H1 (cell line): ENCODE measurements around the gene BCL3. TPM values are rescaled to one million over a fixed set of nuclear protein-coding genes. Genes with fewer than 3 reads are reported as not detected.

Experiments used
- CTCF ChIA-PET: fragments of 300-600 bp; sonication (Branson Sonifier 250); formaldehyde crosslinking; loops from one replicate; lab custom pipeline; 2021; ENCODE audit not compliant: partially characterized antibody; lab: Charles Lee
- POLR2A ChIA-PET: fragments of 300-600 bp; sonication (Branson Sonifier 250); formaldehyde crosslinking; loops from one replicate; lab custom pipeline; 2021; ENCODE audit warnings: inconsistent platforms; ENCODE audit not compliant: partially characterized antibody; lab: Charles Lee
- DNase-seq, 2 experiments: peaks; one replicate each; pipeline versions ENCODE4 v3.0.0 to v3.0.0-alpha.2; 2010 to 2022; ENCODE audit warnings: low spot score in 2 of 2, low read depth in 1 of 2, mixed read lengths in 1 of 2
- FAIRE-seq: peaks from 2 replicates; lab custom pipeline; 2011; peaks lifted over from hg19 to GRCh38; lab: Jason Lieb, UNC
- H2AFZ ChIP-seq: 2 replicates; pipeline ENCODE4 v1.8.1; 2012; ENCODE audit warnings: low read length, inconsistent platforms
- H2AK5ac ChIP-seq: 2 replicates; pipeline ENCODE4 v1.6.1; 2013; ENCODE audit warnings: low read depth, low read length
- H2BK120ac ChIP-seq: replicated peaks from 2 replicates; pipeline ENCODE3; 2013; ENCODE audit warnings: low read depth, low read length, inconsistent platforms
- H2BK12ac ChIP-seq: 2 replicates; pipeline ENCODE4 v1.6.1; 2013; ENCODE audit warnings: low read depth, low read length
- H2BK15ac ChIP-seq: 2 replicates; pipeline ENCODE4 v1.6.1; 2013; ENCODE audit warnings: low read length
- H2BK20ac ChIP-seq: 2 replicates; pipeline ENCODE4 v1.6.1; 2013; ENCODE audit warnings: low read length
- H2BK5ac ChIP-seq: 2 replicates; pipeline ENCODE4 v1.6.1; 2013; ENCODE audit warnings: low read depth, low read length
- H3K14ac ChIP-seq: 2 replicates; pipeline ENCODE4 v1.6.1; 2013; ENCODE audit warnings: inconsistent platforms; ENCODE audit not compliant: insufficient read length
- H3K18ac ChIP-seq: 2 replicates; pipeline ENCODE4 v1.6.1; 2013; ENCODE audit warnings: low read length; ENCODE audit errors: extremely low read depth
- H3K23ac ChIP-seq: 2 replicates; pipeline ENCODE4 v1.6.1; 2013; ENCODE audit warnings: inconsistent platforms; ENCODE audit not compliant: insufficient read length
- H3K23me2 ChIP-seq: 2 replicates; pipeline ENCODE4 v1.6.1; 2013; ENCODE audit warnings: low read depth, low read length
- H3K27ac ChIP-seq: 2 replicates; pipeline ENCODE4 v1.6.1; 2011; ENCODE audit warnings: low read depth, low read length, inconsistent platforms
- H3K27me3 ChIP-seq, 4 experiments: replicated peaks in 1 of 4; 1 replicate in 1 of 4; 2 replicates in 3 of 4; pipeline versions ENCODE4 v1.6.1 to v1.8.1; 2011 to 2013; ENCODE audit warnings: low read length in 3 of 4, mild to moderate bottlenecking in 3 of 4, inconsistent platforms in 2 of 4, mixed read lengths in 2 of 4, moderate library complexity in 1 of 4; ENCODE audit not compliant: control insufficient read depth in 3 of 4, insufficient read depth in 3 of 4; ENCODE audit errors: extremely low read depth in 1 of 4
- H3K36me3 ChIP-seq, 4 experiments: 2 replicates each; pipeline versions ENCODE4 v1.6.1 to v1.8.1; 2011 to 2013; ENCODE audit warnings: mild to moderate bottlenecking in 4 of 4, low read length in 3 of 4, moderate library complexity in 2 of 4, control low read depth in 1 of 4, inconsistent platforms in 1 of 4; ENCODE audit not compliant: insufficient read depth in 4 of 4, control insufficient read depth in 2 of 4
- H3K4ac ChIP-seq: replicated peaks from 2 replicates; pipeline ENCODE3; 2013; ENCODE audit warnings: low read length, low read depth, mixed read lengths, inconsistent platforms; ENCODE audit not compliant: insufficient read length
- H3K4me1 ChIP-seq, 4 experiments: replicated peaks in 1 of 4; 1 replicate in 1 of 4; 2 replicates in 3 of 4; pipeline versions ENCODE4 v1.6.1 to v1.8.1; 2011 to 2013; ENCODE audit warnings: low read length in 3 of 4, inconsistent platforms in 2 of 4, mixed read lengths in 1 of 4; ENCODE audit not compliant: insufficient read depth in 4 of 4, control insufficient read depth in 3 of 4
- H3K4me2 ChIP-seq, 2 experiments: 2 replicates each; pipeline versions ENCODE4 v1.6.1 to v1.8.1; 2011 to 2013; ENCODE audit warnings: low read depth in 2 of 2, low read length in 2 of 2, control low read depth in 1 of 2, inconsistent platforms in 1 of 2, mild to moderate bottlenecking in 1 of 2; ENCODE audit not compliant: insufficient read depth in 1 of 2
- H3K4me3 ChIP-seq, 4 experiments: fragments of 200-600, 300-600 bp in 1 of 4; sonication (generic), shearing (Covaris generic), sonication (Bioruptor Twin) in 1 of 4; 2 replicates each; pipeline versions ENCODE4 v1.5.1 to v1.8.1; 2011 to 2016; ENCODE audit warnings: low read length in 4 of 4, low read depth in 3 of 4, control low read depth in 2 of 4, inconsistent platforms in 2 of 4, mild to moderate bottlenecking in 2 of 4, mixed read lengths in 1 of 4, moderate library complexity in 1 of 4; ENCODE audit not compliant: insufficient read depth in 2 of 4; ENCODE audit errors: extremely low read depth in 1 of 4
- H3K56ac ChIP-seq: replicated peaks from 2 replicates; pipeline ENCODE3; 2013; ENCODE audit warnings: low read depth, mild to moderate bottlenecking, mixed read lengths, low read length, inconsistent platforms; ENCODE audit not compliant: insufficient read length
- H3K79me1 ChIP-seq: 2 replicates; pipeline ENCODE4 v1.6.1; 2013; ENCODE audit warnings: low read depth, low read length, control low read depth
- H3K79me2 ChIP-seq, 2 experiments: 2 replicates each; pipeline versions ENCODE4 v1.6.1 to v1.8.1; 2012 to 2013; ENCODE audit warnings: low read length in 2 of 2, mild to moderate bottlenecking in 2 of 2, inconsistent platforms in 1 of 2; ENCODE audit not compliant: insufficient read depth in 2 of 2, control insufficient read depth in 1 of 2
- H3K9ac ChIP-seq, 4 experiments: replicated peaks in 1 of 4; 1 replicate in 1 of 4; 2 replicates in 3 of 4; pipeline versions ENCODE4 v1.6.1 to v1.8.1; 2011 to 2013; ENCODE audit warnings: low read depth in 3 of 4, low read length in 3 of 4, control low read depth in 2 of 4, mild to moderate bottlenecking in 2 of 4, moderate library complexity in 2 of 4, inconsistent platforms in 1 of 4; ENCODE audit errors: extremely low read depth in 1 of 4
- H3K9me3 ChIP-seq, 2 experiments: 2 replicates each; pipeline versions ENCODE4 v1.6.1 to v1.8.1; 2012 to 2013; ENCODE audit warnings: mild to moderate bottlenecking in 2 of 2, moderate library complexity in 2 of 2, control low read depth in 1 of 2, inconsistent platforms in 1 of 2, low read depth in 1 of 2, low read length in 1 of 2, mixed read lengths in 1 of 2; ENCODE audit not compliant: insufficient read depth in 2 of 2
- H4K20me1 ChIP-seq, 2 experiments: replicated peaks in 1 of 2; 2 replicates each; pipeline versions ENCODE3 to v1.8.1; 2011 to 2013; ENCODE audit warnings: inconsistent platforms in 2 of 2, low read length in 2 of 2, mild to moderate bottlenecking in 1 of 2; ENCODE audit not compliant: insufficient read depth in 2 of 2, control insufficient read depth in 1 of 2
- H4K5ac ChIP-seq: 2 replicates; pipeline ENCODE4 v1.6.1; 2013; ENCODE audit warnings: low read length, low read depth, mixed read lengths, inconsistent platforms; ENCODE audit not compliant: insufficient read length
- H4K8ac ChIP-seq: 2 replicates; pipeline ENCODE4 v1.8.0; 2013; ENCODE audit warnings: mild to moderate bottlenecking, moderate library complexity, low read length, inconsistent platforms; ENCODE audit not compliant: insufficient read depth; ENCODE audit errors: extremely low read depth
- H4K91ac ChIP-seq: replicated peaks from 2 replicates; pipeline ENCODE3; 2013; ENCODE audit warnings: low read length, mixed read lengths, inconsistent platforms; ENCODE audit not compliant: insufficient read length
- BACH1 ChIP-seq: IDR thresholded peaks from 2 replicates; pipeline ENCODE4 v1.6.1; 2012; ENCODE audit warnings: low read length, improper control_type of control experiment
- CBX5 ChIP-seq: fragments of 300-800, 300-1000 bp; sonication (generic); IDR thresholded peaks from 2 replicates; pipeline ENCODE4 v1.7.1; 2016; ENCODE audit warnings: antibody characterized with exemption, low read length, low read depth
- CEBPB ChIP-seq: IDR thresholded peaks from 2 replicates; pipeline ENCODE4 v1.6.1; 2012; ENCODE audit warnings: low read depth, low read length
- CHD2 ChIP-seq: IDR thresholded peaks from 2 replicates; pipeline ENCODE4 v1.6.1; 2012; ENCODE audit warnings: low read length, improper control_type of control experiment
- FOSL1 ChIP-seq: IDR thresholded peaks from 2 replicates; pipeline ENCODE4 v1.6.1; 2011; ENCODE audit warnings: mild to moderate bottlenecking, low read depth, low read length, moderate library complexity; ENCODE audit not compliant: insufficient read depth
- HDAC6 ChIP-seq: IDR thresholded peaks from one replicate; pipeline ENCODE4 v1.7.1; 2012; ENCODE audit warnings: low read depth, mild to moderate bottlenecking, inconsistent platforms, low read length, moderate library complexity
- KDM1A ChIP-seq: fragments of 200-600, 300-600 bp; sonication (generic); IDR thresholded peaks from 2 replicates; pipeline ENCODE4 v1.7.1; 2016; ENCODE audit warnings: mild to moderate bottlenecking, low read length, borderline replicate concordance
- KDM5A ChIP-seq: fragments of 200-600 bp; IDR thresholded peaks from 2 replicates; pipeline ENCODE4 v1.7.1; 2012; ENCODE audit warnings: mild to moderate bottlenecking, low read length, inconsistent platforms, mixed read lengths
- MAFK ChIP-seq: IDR thresholded peaks from 2 replicates; pipeline ENCODE4 v1.6.1; 2012; ENCODE audit warnings: low read depth, mild to moderate bottlenecking, improper control_type of control experiment, low read length
- NRF1 ChIP-seq: IDR thresholded peaks from 2 replicates; pipeline ENCODE4 v1.6.1; 2011; ENCODE audit warnings: mild to moderate bottlenecking, low read depth, low read length, improper control_type of control experiment
- POLR2AphosphoS5 ChIP-seq: IDR thresholded peaks from 2 replicates; pipeline ENCODE4 v1.6.1; 2011; ENCODE audit warnings: low read depth, low read length
- RBBP5 ChIP-seq: IDR thresholded peaks from 2 replicates; pipeline ENCODE4 v1.7.1; 2012; ENCODE audit warnings: low read depth, mild to moderate bottlenecking, inconsistent platforms, low read length, moderate library complexity, borderline replicate concordance
- SP2 ChIP-seq: IDR thresholded peaks from 2 replicates; pipeline ENCODE4 v1.6.1; 2012; ENCODE audit warnings: mild to moderate bottlenecking, low read length, inconsistent platforms
- SP4 ChIP-seq: IDR thresholded peaks from 2 replicates; pipeline ENCODE4 v1.6.1; 2012; ENCODE audit warnings: low read length, inconsistent platforms
- TAF1 ChIP-seq: IDR thresholded peaks from 2 replicates; pipeline ENCODE4 v1.6.1; 2011; ENCODE audit warnings: mild to moderate bottlenecking, low read depth, low read length
- WGBS, 2 experiments: shearing (Covaris generic) in 1 of 2; methylation state at CpG; one replicate each; pipeline versions ENCODE4 v1.1.6 to v1.1.7; 2013 to 2015; ENCODE audit warnings: low lambda C conversion rate in 2 of 2, mixed read lengths in 2 of 2, inconsistent platforms in 1 of 2, low coverage in 1 of 2, missing lambda C conversion rate in 1 of 2; ENCODE audit not compliant: insufficient replicate concordance in 2 of 2, insufficient coverage in 1 of 2, insufficient read length in 1 of 2; ENCODE audit errors: extremely low coverage in 1 of 2, missing lambda C conversion rate in 1 of 2; 5-methylcytosine and 5-hydroxymethylcytosine counted together
- polyA plus RNA-seq, 7 experiments: library from polyadenylated mRNA; depleted of rRNA in 3 of 7; stranded (reverse) in 5 of 7; unstranded in 2 of 7; fragments of >200 nt in 5 of 7; fragments of 200-250 nt in 2 of 7; gene quantifications; 1 replicate in 5 of 7; 2 replicates in 1 of 7; 4 replicates in 1 of 7; pipeline versions ENCODE4 v1.2.1 to v1.2.3, GENCODE V29; 2011 to 2013; ENCODE audit warnings: missing spikeins in 2 of 7, mixed read lengths in 2 of 7
- total RNA-seq: library from RNA; stranded (reverse); fragmentation: NEBNext Ultra II Directional; extraction: Animal tissue kit (Norgen Biotek cat#: 25700); gene quantifications from 2 replicates; pipeline ENCODE4 v1.2.1, GENCODE V29; 2021

Gene BCL3
- total and polyA plus RNA-seq, 2 of the 8 experiments (the other 6 are each of a cell fraction or from before 2014, with no cell fraction given): 0.88 to 2.4 TPM

- Histone ChIP-seq H2BK120ac (no peak overlapping the region), H4K8ac (no peak overlapping the region)
- TF ChIP-seq POLR2AphosphoS5 (no peak), NRF1 (no peak), CHD2 (no peak), FOSL1 (no peak), MAFK (no peak), TAF1 (no peak), KDM1A (no peak), BACH1 (no peak), CEBPB (no peak), RBBP5 (no peak), SP2 (no peak), HDAC6 (no peak), KDM5A (no peak), CBX5 (no peak), SP4 (no peak)
- TF ChIP-seq, all 59 proteins: peak for 0
- H3K79me2 ChIP-seq: no peaks in the 10 kb centered on the region
- no peak overlapping the region for H3K9ac ChIP-seq
- H3K23ac ChIP-seq: no peak overlapping the region
- 0 out of 2 replicates have a peak, but pooled peaks cover 1% of the 10 kb centered on the region for H3K23me2 ChIP-seq
- ChIA-PET CTCF (interaction anchor here (0.6 to 9.2 kb wide), 8 partner anchors 9 to 103 kb away, joined by 3 to 80 read pairs (median 6); partner anchors contain the start of gene NECTIN2), POLR2A (interaction anchor here (1.6 to 4.9 kb wide), 2 partner anchors 12 to 17 kb away, joined by 7 to 30 read pairs; partner anchors contain the start of gene BCAM)
- FAIRE-seq: no peak
- no peak for DNase-seq
- H2BK12ac ChIP-seq: no peak overlapping the region
- no peak overlapping the region for H2AFZ ChIP-seq
- no peaks in the 10 kb centered on the region for H3K27me3 ChIP-seq
- no peak overlapping the region for H2BK15ac ChIP-seq
- H3K4me2 ChIP-seq: no peak overlapping the region
- H4K5ac ChIP-seq: no peak overlapping the region
- no peaks in the 10 kb centered on the region for H4K20me1 ChIP-seq
- WGBS, 2 experiments: 95% methylated on average over 5 of the region's 9 CpGs; no CpG with 5 or more reads in 1 of the 2 experiments
- H3K56ac ChIP-seq: no peak overlapping the region
- H3K4me1 ChIP-seq: peaks cover 2 to 5% (median 4%) of the 10 kb centered on the region in 4 experiments; a peak in 5 of 7 replicates
- H3K4me3 ChIP-seq: no peak overlapping the region
- no peak overlapping the region for H2AK5ac ChIP-seq
- H3K14ac ChIP-seq: no peak overlapping the region
- no peaks in the 10 kb centered on the region for H3K9me3 ChIP-seq
- H3K79me1 ChIP-seq: no peaks in the 10 kb centered on the region
- no peak overlapping the region for H3K4ac ChIP-seq
- no peak overlapping the region for H2BK5ac ChIP-seq
- no peak overlapping the region for H4K91ac ChIP-seq
- H3K27ac ChIP-seq: no peak overlapping the region
- peaks cover 2 to 23% (median 12%) of the 10 kb centered on the region in 4 experiments; a peak in 7 of 8 replicates for H3K36me3 ChIP-seq
- no peak overlapping the region for H3K18ac ChIP-seq
- H2BK20ac ChIP-seq: no peak overlapping the region
Measured at GRCh38 chr19:44792281-44792680, 43.8 kb downstream of the BCL3 start.
